Naive B cell (primary cell): Measurements from ENCODE around the gene GORAB. TPM values are rescaled to one million over a fixed set of nuclear protein-coding genes. Genes with fewer than 3 reads are reported as not detected.

ENCODE experiments used
- ATAC-seq, 2 donors: fragments of 150-1000 bp; cut with Tn5 transposase; 2 replicates each; pipeline ENCODE4 v1.10.0; 2021; ENCODE audit warnings: low read depth in 2 of 2, mild to moderate bottlenecking in 2 of 2, moderate library complexity in 2 of 2
- DNase-seq: peaks from one replicate; pipeline ENCODE4 v3.0.0; 2022
- H3K27ac Mint-ChIP-seq, 6 donors: one replicate each; pipeline ENCODE4 v1.8.0; 2020 to 2022; ENCODE audit warnings: mild to moderate bottlenecking in 6 of 6, mixed read lengths in 6 of 6, moderate library complexity in 5 of 6, inconsistent platforms in 2 of 6
- H3K27me3 Mint-ChIP-seq, 3 donors: one replicate each; pipeline ENCODE4 v1.8.0; 2021 to 2022; ENCODE audit warnings: mixed read lengths in 3 of 3, mild to moderate bottlenecking in 1 of 3
- H3K36me3 Mint-ChIP-seq, 2 donors: one replicate each; pipeline ENCODE4 v1.8.0; 2020 to 2022; ENCODE audit warnings: mixed read lengths in 2 of 2, inconsistent platforms in 1 of 2, mild to moderate bottlenecking in 1 of 2
- H3K4me1 Mint-ChIP-seq, 3 donors: one replicate each; pipeline ENCODE4 v1.8.0; 2020 to 2022; ENCODE audit warnings: mixed read lengths in 3 of 3, inconsistent platforms in 1 of 3, mild to moderate bottlenecking in 1 of 3, moderate library complexity in 1 of 3
- H3K4me3 Mint-ChIP-seq, 8 donors: one replicate each; pipeline ENCODE4 v1.8.0; 2020 to 2022; ENCODE audit warnings: mild to moderate bottlenecking in 8 of 8, mixed read lengths in 8 of 8, moderate library complexity in 8 of 8, inconsistent platforms in 2 of 8
- H3K9me3 Mint-ChIP-seq, 7 donors: one replicate each; pipeline ENCODE4 v1.8.0; 2020 to 2022; ENCODE audit warnings: mixed read lengths in 7 of 7, mild to moderate bottlenecking in 5 of 7, inconsistent platforms in 2 of 7, moderate library complexity in 1 of 7
- polyA plus RNA-seq, 6 donors: library from polyadenylated mRNA; unstranded; fragments of 300-500 nt; fragmentation: Illumina TruSeq; gene quantifications; one replicate each; pipeline ENCODE4 v1.2.3, GENCODE V29; 2021; ENCODE audit warnings: low read depth in 6 of 6

GORAB gene
- polyA plus RNA-seq, 6 donors from 2014 or later = 3.8 to 6.1 (median 5.5) TPM

GRCh38 chr1:170520601-170521000 lies 11.4 kb upstream of the GORAB start:
- no peaks in the 10 kb centered on the region for H3K9me3 Mint-ChIP-seq
- H3K36me3 Mint-ChIP-seq = no peaks in the 10 kb centered on the region
- H3K4me3 Mint-ChIP-seq = no peak overlapping the region
- peaks cover 38 to 55% (median 39%) of the 10 kb centered on the region in 3 donors for H3K27me3 Mint-ChIP-seq
- DNase-seq = no peak
- no peak for ATAC-seq
- no peaks in the 10 kb centered on the region for H3K4me1 Mint-ChIP-seq
- H3K27ac Mint-ChIP-seq = no peak overlapping the region

- H3K36me3 Mint-ChIP-seq = no peaks in the 10 kb centered on the region
- no peak for ATAC-seq
- no peaks in the 10 kb centered on the region for H3K4me1 Mint-ChIP-seq
- no peaks in the 10 kb centered on the region for H3K9me3 Mint-ChIP-seq
- no peak overlapping the region for H3K4me3 Mint-ChIP-seq
- no peak for DNase-seq
- peaks cover 41 to 55% (median 46%) of the 10 kb centered on the region in 3 donors for H3K27me3 Mint-ChIP-seq
- no peak overlapping the region for H3K27ac Mint-ChIP-seq
Measured at GRCh38 chr1:170521818-170522217, 10.1 kb upstream of the GORAB start.

GRCh38 chr1:170530972-170531757 lies 801 bp upstream of the GORAB start:
- ATAC-seq (peak; percentile 10 to 13), DNase-seq (no peak)
- Mint-ChIP-seq H3K36me3 (peaks cover 0 to 7% of the 10 kb centered on the region in 2 donors), H3K9me3 (no peaks in the 10 kb centered on the region), H3K4me1 (peaks cover 5 to 10% (median 7%) of the 10 kb centered on the region in 3 donors), H3K27ac (peak overlapping the region in 1 of 6 donors; percentile 57), H3K4me3 (no peak overlapping the region), H3K27me3 (peaks cover 1 to 11% (median 6%) of the 10 kb centered on the region in 3 donors)

- Mint-ChIP-seq H3K4me1 (peaks cover 9 to 19% (median 19%) of the 10 kb centered on the region in 3 donors), H3K27ac (no peak overlapping the region), H3K27me3 (peaks cover 0 to 7% (median 2%) of the 10 kb centered on the region in 3 donors), H3K9me3 (no peaks in the 10 kb centered on the region), H3K36me3 (peaks cover 0 to 10% of the 10 kb centered on the region in 2 donors), H3K4me3 (no peak overlapping the region)
- DNase-seq (no peak), ATAC-seq (no peak)
Measured at GRCh38 chr1:170533298-170533697, 1.3 kb downstream of the GORAB start.

GRCh38 chr1:170534626-170535147 lies 2.7 kb downstream of the GORAB start:
- no peak for ATAC-seq
- Mint-ChIP-seq H3K4me3 (peak overlapping the region in 1 of 8 donors; percentile 50), H3K27ac (peak overlapping the region in 1 of 6 donors; percentile 44), H3K27me3 (no peaks in the 10 kb centered on the region), H3K9me3 (no peaks in the 10 kb centered on the region), H3K4me1 (peaks cover 9 to 19% (median 19%) of the 10 kb centered on the region in 3 donors), H3K36me3 (peaks cover 8 to 19% of the 10 kb centered on the region in 2 donors)
- DNase-seq = no peak

- no peak for DNase-seq
- no peak for ATAC-seq
- H3K4me3 Mint-ChIP-seq = peak overlapping the region in 1 of 8 donors; percentile 50
- no peaks in the 10 kb centered on the region for H3K9me3 Mint-ChIP-seq
- no peaks in the 10 kb centered on the region for H3K27me3 Mint-ChIP-seq
- H3K36me3 Mint-ChIP-seq = peaks cover 14 to 26% of the 10 kb centered on the region in 2 donors
- H3K4me1 Mint-ChIP-seq = peaks cover 9 to 26% (median 19%) of the 10 kb centered on the region in 3 donors
- H3K27ac Mint-ChIP-seq = no peak overlapping the region
Measured at GRCh38 chr1:170535418-170535817, 3.5 kb downstream of the GORAB start.

GRCh38 chr1:170536924-170537551 lies 5.1 kb downstream of the GORAB start:
- Mint-ChIP-seq H3K27me3 (no peaks in the 10 kb centered on the region), H3K36me3 (peaks cover 27 to 37% of the 10 kb centered on the region in 2 donors), H3K4me3 (no peak overlapping the region), H3K4me1 (peaks cover 9 to 35% (median 14%) of the 10 kb centered on the region in 3 donors), H3K27ac (peak overlapping the region in 1 of 6 donors; percentile 4), H3K9me3 (no peaks in the 10 kb centered on the region)
- no peak for DNase-seq
- ATAC-seq = no peak

GRCh38 chr1:170537798-170538503 lies 6.0 kb downstream of the GORAB start:
- H3K27me3 Mint-ChIP-seq = no peaks in the 10 kb centered on the region
- no peaks in the 10 kb centered on the region for H3K9me3 Mint-ChIP-seq
- DNase-seq (no peak), ATAC-seq (no peak)
- H3K27ac Mint-ChIP-seq = no peak overlapping the region
- peaks cover 29 to 39% of the 10 kb centered on the region in 2 donors for H3K36me3 Mint-ChIP-seq
- no peak overlapping the region for H3K4me3 Mint-ChIP-seq
- H3K4me1 Mint-ChIP-seq = peaks cover 9 to 35% (median 14%) of the 10 kb centered on the region in 3 donors

- no peaks in the 10 kb centered on the region for H3K27me3 Mint-ChIP-seq
- DNase-seq (no peak), ATAC-seq (no peak)
- H3K9me3 Mint-ChIP-seq = no peaks in the 10 kb centered on the region
- peaks cover 9 to 35% (median 14%) of the 10 kb centered on the region in 3 donors for H3K4me1 Mint-ChIP-seq
- H3K27ac Mint-ChIP-seq = no peak overlapping the region
- H3K4me3 Mint-ChIP-seq = no peak overlapping the region
- peaks cover 36 to 45% of the 10 kb centered on the region in 2 donors for H3K36me3 Mint-ChIP-seq
Measured at GRCh38 chr1:170538687-170539086, 6.7 kb downstream of the GORAB start.

GRCh38 chr1:170539154-170539553 lies 7.2 kb downstream of the GORAB start:
- Mint-ChIP-seq H3K4me3 (no peak overlapping the region), H3K27ac (peak overlapping the region in 1 of 6 donors; percentile 30), H3K4me1 (peaks cover 9 to 35% (median 14%) of the 10 kb centered on the region in 3 donors), H3K27me3 (no peaks in the 10 kb centered on the region), H3K36me3 (peaks cover 41 to 50% of the 10 kb centered on the region in 2 donors), H3K9me3 (no peaks in the 10 kb centered on the region)
- no peak for ATAC-seq
- no peak for DNase-seq

- DNase-seq (no peak), ATAC-seq (no peak)
- H3K27ac Mint-ChIP-seq = no peak overlapping the region
- no peak overlapping the region for H3K4me3 Mint-ChIP-seq
- H3K27me3 Mint-ChIP-seq = no peaks in the 10 kb centered on the region
- H3K4me1 Mint-ChIP-seq = peaks cover 0 to 17% (median 0%) of the 10 kb centered on the region in 3 donors
- peaks cover 0 to 5% (median 0%) of the 10 kb centered on the region in 7 donors for H3K9me3 Mint-ChIP-seq
- peaks cover 56 to 64% of the 10 kb centered on the region in 2 donors for H3K36me3 Mint-ChIP-seq
Measured at GRCh38 chr1:170544624-170545023, 12.7 kb downstream of the GORAB start.

- peaks cover 0 to 8% (median 0%) of the 10 kb centered on the region in 3 donors for H3K4me1 Mint-ChIP-seq
- H3K9me3 Mint-ChIP-seq = peaks cover 0 to 5% (median 0%) of the 10 kb centered on the region in 7 donors
- DNase-seq (no peak), ATAC-seq (no peak)
- H3K36me3 Mint-ChIP-seq = peaks cover 56% of the 10 kb centered on the region in 2 donors
- no peak overlapping the region for H3K27ac Mint-ChIP-seq
- no peak overlapping the region for H3K4me3 Mint-ChIP-seq
- no peaks in the 10 kb centered on the region for H3K27me3 Mint-ChIP-seq
Measured at GRCh38 chr1:170545476-170545875, 13.5 kb downstream of the GORAB start.

- Mint-ChIP-seq H3K4me3 (no peak overlapping the region), H3K9me3 (peaks cover 0 to 5% (median 0%) of the 10 kb centered on the region in 7 donors), H3K27ac (no peak overlapping the region), H3K27me3 (no peaks in the 10 kb centered on the region), H3K4me1 (no peaks in the 10 kb centered on the region), H3K36me3 (peaks cover 54 to 62% of the 10 kb centered on the region in 2 donors)
- no peak for ATAC-seq
- no peak for DNase-seq
Measured at GRCh38 chr1:170547255-170547654, 15.3 kb downstream of the GORAB start.
